H9 (cell line): Measurements from ENCODE around the gene OR2V1. TPM values are rescaled to one million over a fixed set of nuclear protein-coding genes. Genes with fewer than 3 reads are reported as not detected.
A peak's percentile ranks its signal among the peaks of the same experiment; 100 is the strongest.

Source experiments
- DNase-seq: peaks from one replicate; pipeline ENCODE4 v3.0.0-alpha.2; 2017
- H2AFZ ChIP-seq: one replicate; pipeline ENCODE4 v1.6.1; 2013; ENCODE audit warnings: mild to moderate bottlenecking, low read length, control low read depth, moderate library complexity
- H2AK5ac ChIP-seq: 2 replicates; pipeline ENCODE4 v1.6.1; 2013; ENCODE audit warnings: low read length, control low read depth, mixed read lengths; ENCODE audit not compliant: insufficient read length
- H2BK120ac ChIP-seq: one replicate; pipeline ENCODE4 v1.6.1; 2013; ENCODE audit warnings: low read depth, mild to moderate bottlenecking, low read length, control low read depth, inconsistent platforms; ENCODE audit not compliant: poor library complexity, severe bottlenecking
- H2BK12ac ChIP-seq: 2 replicates; pipeline ENCODE4 v1.6.1; 2013; ENCODE audit warnings: low read length, control low read depth, mixed read lengths, low read depth; ENCODE audit not compliant: insufficient read length
- H2BK15ac ChIP-seq: 2 replicates; pipeline ENCODE4 v1.6.1; 2013; ENCODE audit warnings: low read depth, low read length, control low read depth
- H2BK20ac ChIP-seq: one replicate; pipeline ENCODE4 v1.6.1; 2013; ENCODE audit warnings: low read depth, mild to moderate bottlenecking, low read length, control low read depth, inconsistent platforms; ENCODE audit not compliant: poor library complexity, severe bottlenecking
- H2BK5ac ChIP-seq: 2 replicates; pipeline ENCODE4 v1.6.1; 2013; ENCODE audit warnings: low read length, control low read depth, mixed read lengths; ENCODE audit not compliant: insufficient read length
- H3K14ac ChIP-seq: 2 replicates; pipeline ENCODE4 v1.6.1; 2013; ENCODE audit warnings: low read length, control low read depth; ENCODE audit not compliant: insufficient read depth
- H3K18ac ChIP-seq: 2 replicates; pipeline ENCODE4 v1.6.1; 2013; ENCODE audit warnings: low read depth, mild to moderate bottlenecking, mixed read lengths, low read length, control low read depth; ENCODE audit not compliant: insufficient read length
- H3K23ac ChIP-seq: 2 replicates; pipeline ENCODE4 v1.6.1; 2013; ENCODE audit warnings: low read length, control low read depth, mixed read lengths, low read depth; ENCODE audit not compliant: insufficient read length
- H3K23me2 ChIP-seq: 2 replicates; pipeline ENCODE4 v1.6.1; 2013; ENCODE audit warnings: low read depth, mild to moderate bottlenecking, mixed read lengths, low read length, control low read depth; ENCODE audit not compliant: insufficient read length, poor library complexity, severe bottlenecking
- H3K27ac ChIP-seq: 2 replicates; pipeline ENCODE4 v1.5.1; 2013; ENCODE audit warnings: low read length, control low read depth, mixed read lengths, low read depth; ENCODE audit not compliant: insufficient read length
- H3K27me3 ChIP-seq: 2 replicates; pipeline ENCODE4 v1.6.1; 2013; ENCODE audit warnings: low read length, control low read depth, inconsistent platforms; ENCODE audit not compliant: insufficient read depth
- H3K4ac ChIP-seq: 2 replicates; pipeline ENCODE4 v1.6.1; 2013; ENCODE audit warnings: low read depth, mild to moderate bottlenecking, control low read depth, inconsistent platforms, low read length, moderate library complexity
- H3K4me1 ChIP-seq: 2 replicates; pipeline ENCODE4 v1.6.1; 2013; ENCODE audit warnings: low read length, control low read depth, inconsistent platforms; ENCODE audit not compliant: insufficient read depth
- H3K4me2 ChIP-seq: 2 replicates; pipeline ENCODE4 v1.6.1; 2013; ENCODE audit warnings: low read length, control low read depth, mixed read lengths; ENCODE audit not compliant: insufficient read length, insufficient read depth
- H3K56ac ChIP-seq: 2 replicates; pipeline ENCODE4 v1.6.1; 2013; ENCODE audit warnings: low read depth, mild to moderate bottlenecking, mixed read lengths, low read length, control low read depth; ENCODE audit not compliant: insufficient read length
- H3K79me1 ChIP-seq: 2 replicates; pipeline ENCODE4 v1.6.1; 2013; ENCODE audit warnings: low read depth, mild to moderate bottlenecking, moderate library complexity, low read length, control low read depth, inconsistent platforms; ENCODE audit not compliant: insufficient read depth, poor library complexity, severe bottlenecking
- H3K79me2 ChIP-seq: 2 replicates; pipeline ENCODE4 v1.6.1; 2013; ENCODE audit warnings: low read length, control low read depth, inconsistent platforms; ENCODE audit not compliant: insufficient read depth
- H3K9ac ChIP-seq: 2 replicates; pipeline ENCODE4 v1.6.1; 2013; ENCODE audit warnings: low read length, control low read depth, mixed read lengths; ENCODE audit not compliant: insufficient read length; ENCODE audit errors: extremely low read depth
- H3K9me3 ChIP-seq: one replicate; pipeline ENCODE4 v1.6.1; 2013; ENCODE audit warnings: low read depth, low read length, inconsistent platforms; ENCODE audit not compliant: control insufficient read depth
- H3T11ph ChIP-seq: one replicate; pipeline ENCODE4 v1.6.1; 2013; ENCODE audit warnings: mild to moderate bottlenecking, low read length, control low read depth, inconsistent platforms
- H4K20me1 ChIP-seq: one replicate; pipeline ENCODE4 v1.6.1; 2013; ENCODE audit not compliant: control insufficient read depth, insufficient read length, insufficient read depth
- H4K5ac ChIP-seq: 2 replicates; pipeline ENCODE4 v1.6.1; 2013; ENCODE audit warnings: low read depth, mild to moderate bottlenecking, mixed read lengths, low read length, control low read depth; ENCODE audit not compliant: insufficient read length
- H4K8ac ChIP-seq: replicated peaks from 2 replicates; pipeline ENCODE4 v1.6.1; 2013; ENCODE audit warnings: low read length, control low read depth, mixed read lengths, low read depth; ENCODE audit not compliant: insufficient read length
- H4K91ac ChIP-seq: 2 replicates; pipeline ENCODE4 v1.6.1; 2013; ENCODE audit warnings: low read depth, mild to moderate bottlenecking, moderate library complexity, mixed read lengths, low read length, control low read depth; ENCODE audit not compliant: insufficient read length
- H3K27ac Mint-ChIP-seq, 3 experiments: 2 replicates in 2 of 3; 3 replicates in 1 of 3; pipeline ENCODE4 v1.8.0; 2020 to 2021; ENCODE audit warnings: mixed read lengths in 3 of 3, mild to moderate bottlenecking in 1 of 3, moderate library complexity in 1 of 3
- H3K27me3 Mint-ChIP-seq: 2 replicates; pipeline ENCODE4 v1.8.0; 2021; ENCODE audit warnings: low read depth, mild to moderate bottlenecking, moderate library complexity, mixed read lengths
- H3K36me3 Mint-ChIP-seq, 3 experiments: 2 replicates in 2 of 3; 3 replicates in 1 of 3; pipeline ENCODE4 v1.8.0; 2020 to 2021; ENCODE audit warnings: low read depth in 3 of 3, mixed read lengths in 3 of 3; ENCODE audit not compliant: insufficient read depth in 1 of 3
- H3K4me1 Mint-ChIP-seq, 2 experiments: 2 replicates each; pipeline ENCODE4 v1.8.0; 2020; ENCODE audit warnings: mixed read lengths in 2 of 2
- H3K4me3 Mint-ChIP-seq, 2 experiments: 2 replicates in 1 of 2; 3 replicates in 1 of 2; pipeline ENCODE4 v1.8.0; 2020 to 2021; ENCODE audit warnings: mild to moderate bottlenecking in 2 of 2, mixed read lengths in 2 of 2, moderate library complexity in 1 of 2
- H3K9me3 Mint-ChIP-seq, 2 experiments: 2 replicates in 1 of 2; 3 replicates in 1 of 2; pipeline ENCODE4 v1.8.0; 2020; ENCODE audit warnings: mild to moderate bottlenecking in 2 of 2, mixed read lengths in 2 of 2, moderate library complexity in 1 of 2
- CTCF ChIP-seq: fragments of 200-600 bp; sonication (generic); conservative IDR thresholded peaks from 3 replicates; pipeline ENCODE4 v1.8.0; 2021; ENCODE audit warnings: antibody characterized with exemption, mild to moderate bottlenecking
- WGBS: extraction: QIAGEN DNeasy Blood & Tissue Kit; methylation state at CpG from one replicate; pipeline ENCODE4 v1.1.7; 2013; ENCODE audit warnings: missing lambda C conversion rate, low lambda C conversion rate, mixed read lengths; ENCODE audit not compliant: insufficient read length; ENCODE audit errors: extremely low coverage; 5-methylcytosine and 5-hydroxymethylcytosine counted together
- total RNA-seq: library from RNA; stranded (reverse); gene quantifications from 2 replicates; pipeline ENCODE4 v1.2.1, GENCODE V29; 2021

OR2V1 gene
- total RNA-seq, 1 experiment from 2014 or later, result not detected

DNA sequence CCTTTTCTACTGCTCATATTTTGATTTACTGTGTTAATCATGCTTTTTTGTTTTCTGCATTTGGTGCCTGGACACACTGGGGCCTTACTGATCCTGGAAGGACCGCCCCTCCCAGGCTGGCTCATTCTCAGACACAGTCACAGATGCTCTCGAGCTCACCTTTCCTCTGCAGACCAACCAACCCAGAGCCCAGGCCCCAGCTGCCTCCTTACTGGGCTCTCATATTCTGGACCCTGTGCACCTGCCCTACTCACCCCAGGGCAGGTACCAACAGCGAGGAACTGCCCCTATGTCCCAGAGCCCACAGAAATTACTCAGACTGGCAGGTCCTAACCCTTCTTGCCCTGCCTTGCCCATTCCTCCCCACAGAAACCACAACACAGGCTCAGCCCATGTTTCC, 9.8 kb upstream of the OR2V1 start:
- H2BK15ac ChIP-seq, result no peak overlapping the region
- Mint-ChIP-seq H3K9me3 (peaks cover 8 to 16% of the 10 kb centered on the region in 2 experiments), H3K4me1 (no peaks in the 10 kb centered on the region), H3K27ac (peak overlapping the region in 1 of 3 experiments; percentile 7; a peak in 1 of 7 replicates), H3K27me3 (peaks cover 21% of the 10 kb centered on the region), H3K4me3 (no peak overlapping the region), H3K36me3 (0 out of 7 replicates have a peak, but pooled peaks cover 2 to 3% (median 2%) of the 10 kb centered on the region in 3 experiments)
- no peaks in the 10 kb centered on the region for H4K20me1 ChIP-seq
- H2AFZ ChIP-seq, result no peak overlapping the region
- H3K4ac ChIP-seq, result no peak overlapping the region
- no peaks in the 10 kb centered on the region for H3K23me2 ChIP-seq
- no peak overlapping the region for H2BK20ac ChIP-seq
- no peaks in the 10 kb centered on the region for H3K27me3 ChIP-seq
- no peak overlapping the region for H4K91ac ChIP-seq
- no peaks in the 10 kb centered on the region for H3K79me1 ChIP-seq
- H3K23ac ChIP-seq, result no peak overlapping the region
- no peak overlapping the region for H2BK5ac ChIP-seq
- no peak for DNase-seq
- H3K9me3 ChIP-seq, result no peaks in the 10 kb centered on the region
- H3K9ac ChIP-seq, result no peak overlapping the region
- H3K14ac ChIP-seq, result no peak overlapping the region; the same call in 1 of the 2 replicates
- no peak overlapping the region for H3K56ac ChIP-seq
- H2AK5ac ChIP-seq, result no peak overlapping the region
- H3K79me2 ChIP-seq, result no peaks in the 10 kb centered on the region
- H3K4me1 ChIP-seq, result no peaks in the 10 kb centered on the region
- no peak overlapping the region for H4K8ac ChIP-seq
- TF ChIP-seq CTCF, result no peak
- H2BK12ac ChIP-seq, result no peak overlapping the region
- H2BK120ac ChIP-seq, result no peak overlapping the region
- H4K5ac ChIP-seq, result no peak overlapping the region
- H3K18ac ChIP-seq, result no peak overlapping the region
- no peak overlapping the region for H3T11ph ChIP-seq
- no CpG with 5 or more reads among the region's 3 CpGs for WGBS
- no peak overlapping the region for H3K27ac ChIP-seq
- no peak overlapping the region for H3K4me2 ChIP-seq
